DMS114 treated with DMSO at 0.1 percent for 48 hours (cell line): ENCODE data around the gene C3orf80.
"Not testable (repeated sequence)": the region's sequence is repeated elsewhere in the genome, so short reads cannot be mapped to it uniquely, and the experiment has no call there.

Source experiments
- DNase-seq: peaks from one replicate; lab custom pipeline; 2025; ENCODE audit not compliant: unreplicated experiment; lab: John Stamatoyannopoulos, UW

Gene C3orf80

DNA sequence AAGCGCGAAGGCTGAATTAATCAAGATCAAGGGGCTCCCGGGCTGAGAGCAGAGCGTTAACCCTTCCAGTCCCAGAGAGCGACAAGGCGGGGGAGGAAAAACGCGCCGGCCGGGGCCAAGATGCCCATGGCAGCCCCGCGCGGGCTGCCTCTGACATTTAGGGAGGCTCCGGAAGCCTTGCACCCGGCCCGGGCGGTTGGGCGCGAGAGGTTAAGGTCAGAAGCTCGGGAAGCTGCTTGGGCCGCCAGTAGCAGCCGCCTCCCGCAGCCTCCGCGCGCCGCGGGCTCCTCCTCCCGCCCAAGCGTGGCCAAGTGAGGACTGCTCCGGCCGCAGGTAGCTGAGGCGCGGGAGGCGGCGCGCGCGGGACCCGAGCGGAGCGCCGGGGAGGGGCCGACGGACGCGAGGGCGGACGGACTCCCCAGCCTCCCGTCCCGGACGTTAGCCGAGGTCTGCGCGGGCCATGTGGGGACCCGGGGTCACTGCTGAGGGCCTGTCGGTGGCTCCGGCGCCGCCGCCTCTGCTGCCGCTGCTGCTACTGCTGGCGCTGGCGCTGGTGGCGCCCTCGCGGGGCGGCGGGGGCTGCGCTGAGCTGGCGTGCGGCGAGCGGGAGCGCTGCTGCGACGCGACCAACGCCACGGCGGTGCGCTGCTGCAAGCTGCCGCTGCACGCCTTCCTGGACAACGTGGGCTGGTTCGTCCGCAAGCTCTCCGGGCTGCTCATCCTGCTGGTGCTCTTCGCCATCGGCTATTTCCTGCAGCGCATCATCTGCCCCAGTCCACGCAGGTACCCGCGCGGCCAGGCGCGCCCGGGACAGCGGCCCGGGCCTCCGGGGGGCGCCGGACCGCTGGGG is at the start of gene C3orf80:
TSS of gene C3orf80 (plus strand) at position 247 of the 850 bp plus-strand sequence. CDS start at position 461, 214 bp downstream.
- DNase-seq = no peak

GRCh38 chr3:160176923-160177322 is 48.3 kb upstream of the C3orf80 start:
- DNase-seq = no peak

GRCh38 chr3:160178661-160179060 is 46.6 kb upstream of the C3orf80 start:
- DNase-seq = not testable (repeated sequence)

DNA sequence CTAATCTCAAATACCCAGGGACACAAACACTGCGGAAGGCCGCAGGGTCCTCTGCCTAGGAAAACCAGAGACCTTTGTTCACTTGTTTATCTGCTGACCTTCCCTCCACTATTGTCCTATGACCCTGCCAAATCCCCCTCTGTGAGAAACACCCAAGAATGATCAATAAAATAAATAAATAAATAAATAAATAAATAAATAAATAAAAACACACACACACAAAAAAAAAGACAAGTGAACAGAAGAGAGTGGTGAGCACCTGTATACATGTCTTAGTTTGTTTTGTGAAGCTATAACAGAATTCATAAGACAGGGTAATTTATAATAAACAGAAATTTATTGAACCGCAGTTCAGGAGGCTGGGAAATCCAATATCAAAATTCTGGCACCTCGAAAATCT is 45.8 kb upstream of the C3orf80 start:
- DNase-seq = not testable (repeated sequence)

GRCh38 chr3:160179906-160180305 is 45.3 kb upstream of the C3orf80 start:
- no peak for DNase-seq

GRCh38 chr3:160180581-160181216 is 44.5 kb upstream of the C3orf80 start:
- DNase-seq = no peak

DNA sequence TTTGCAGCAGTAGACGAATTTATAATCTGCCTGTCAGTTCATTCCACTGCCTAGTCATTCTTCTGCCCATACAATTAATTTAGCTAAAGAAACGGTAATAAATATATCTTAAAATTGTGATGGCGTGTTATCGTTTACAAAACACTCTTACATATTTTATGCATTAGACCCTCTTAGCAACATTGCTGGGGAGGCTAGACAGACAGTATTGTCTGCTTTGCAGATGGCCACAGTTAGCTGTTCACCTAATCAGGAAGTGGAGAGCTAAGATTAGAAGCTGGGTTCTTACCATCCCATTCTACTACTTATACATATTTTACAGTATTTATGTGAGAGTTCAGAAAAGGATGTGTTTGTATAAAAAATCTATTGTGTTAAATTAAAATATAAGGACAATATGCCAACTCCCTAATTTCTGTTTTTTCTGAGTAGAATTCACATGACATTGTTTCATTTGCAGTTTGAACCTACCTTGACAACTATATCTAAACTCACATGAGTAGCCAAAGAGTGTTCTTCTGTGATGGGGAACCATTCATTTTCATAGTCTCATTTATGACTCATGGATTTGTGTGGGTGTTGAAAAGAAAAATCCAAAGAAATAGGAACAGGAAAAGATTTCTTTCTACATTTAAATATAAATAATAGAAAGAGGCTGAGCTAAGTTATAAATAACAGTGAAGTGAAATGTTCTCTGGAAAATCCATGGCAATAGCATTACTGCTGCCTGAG is 41.7 kb upstream of the C3orf80 start:
- no peak for DNase-seq

DNA sequence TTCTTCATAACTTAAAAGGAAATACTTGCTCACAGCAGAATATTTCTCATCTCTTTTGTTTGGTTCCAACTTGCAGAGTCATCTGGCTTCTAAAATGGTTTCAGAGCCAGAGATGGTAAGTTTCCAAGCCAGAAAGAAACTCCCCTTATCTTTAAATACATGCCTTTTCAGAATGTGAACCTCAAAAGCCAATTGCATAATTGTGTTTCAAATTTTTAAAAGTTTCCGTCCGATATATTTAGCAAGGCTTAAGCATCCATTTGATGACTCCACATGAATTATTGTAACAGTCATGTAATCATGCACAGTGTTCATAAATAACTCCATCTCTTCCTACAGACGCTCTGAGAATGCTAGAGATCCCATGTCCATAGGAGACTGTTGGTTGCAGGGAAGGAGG is 40.6 kb upstream of the C3orf80 start:
- DNase-seq = no peak

DNA sequence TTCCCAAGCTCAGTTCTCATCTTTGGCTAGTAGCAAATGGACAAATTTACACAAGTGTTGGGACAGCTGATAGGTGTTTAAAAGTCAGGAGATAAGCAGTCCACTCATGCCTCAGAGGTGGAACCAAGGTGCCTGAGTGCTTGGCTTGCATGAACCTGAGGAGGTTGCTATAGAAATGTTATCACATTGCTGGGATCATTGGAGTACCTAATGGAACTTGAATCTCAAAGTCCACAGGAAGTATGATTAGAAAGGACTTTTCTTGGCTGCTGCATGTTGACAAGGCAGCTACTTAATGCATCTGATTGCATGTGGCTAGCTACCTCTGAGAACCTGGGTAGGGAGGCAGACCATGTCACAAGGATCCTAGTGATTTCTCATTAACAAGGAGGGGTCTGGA is 39.5 kb upstream of the C3orf80 start:
- no peak for DNase-seq

GRCh38 chr3:160187288-160187687 is 37.9 kb upstream of the C3orf80 start:
- no peak for DNase-seq

DNA sequence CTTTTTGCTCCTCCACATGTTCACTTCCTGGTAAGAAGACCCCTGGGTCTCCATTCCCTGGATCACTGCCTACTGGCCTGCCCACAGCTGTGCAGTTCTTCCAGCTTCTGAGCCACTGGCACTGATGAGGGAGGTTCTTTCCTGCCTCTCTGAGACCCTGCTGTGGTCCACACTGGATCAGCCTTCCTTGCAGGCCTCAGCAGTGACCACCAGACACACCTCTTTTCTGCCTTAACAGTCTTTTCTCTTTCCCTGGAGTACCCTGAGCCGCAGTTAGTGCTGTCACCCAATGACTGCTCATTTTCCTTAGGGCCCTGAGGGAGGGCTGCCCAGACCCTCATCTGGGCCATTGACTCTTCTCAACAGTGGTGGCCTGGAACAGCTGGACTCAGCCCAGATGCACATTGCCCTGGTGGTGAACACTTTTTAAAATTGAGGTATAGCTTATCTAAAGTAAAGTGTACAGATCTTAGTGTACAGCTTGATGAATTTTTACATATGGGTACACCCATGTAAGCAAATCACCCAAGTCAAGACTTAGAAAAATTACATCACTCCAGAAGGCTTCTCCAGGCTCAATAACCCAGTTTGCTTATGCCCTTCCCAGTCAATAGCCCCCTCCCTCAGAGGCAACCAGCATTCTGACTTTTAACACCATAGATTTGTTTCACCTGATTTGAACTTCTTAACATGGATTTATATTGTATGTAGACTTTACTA is 32.8 kb upstream of the C3orf80 start:
- DNase-seq = no peak

GRCh38 chr3:160193644-160194192 is 31.5 kb upstream of the C3orf80 start:
- no peak for DNase-seq

GRCh38 chr3:160194438-160194837 is 30.8 kb upstream of the C3orf80 start:
- no peak for DNase-seq

DNA sequence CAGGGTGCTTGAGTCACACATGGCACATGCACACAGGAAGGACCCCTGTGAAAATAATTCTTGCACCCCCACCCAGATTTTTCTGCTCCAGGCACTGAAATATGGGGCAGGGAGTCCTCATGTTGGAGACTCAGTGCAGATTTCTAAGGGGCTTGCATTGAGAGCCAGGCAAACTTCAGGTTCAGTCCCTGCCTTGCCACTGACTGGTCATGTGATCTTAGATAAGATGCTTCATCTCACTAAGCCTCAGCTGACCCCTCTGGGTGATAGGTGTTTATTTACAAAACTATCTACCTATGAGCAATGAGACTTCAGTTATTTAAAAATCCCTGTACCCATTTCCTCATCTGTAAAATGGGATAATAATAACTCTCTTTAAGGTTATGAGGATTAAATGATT is 30.1 kb upstream of the C3orf80 start:
- no peak for DNase-seq

DNA sequence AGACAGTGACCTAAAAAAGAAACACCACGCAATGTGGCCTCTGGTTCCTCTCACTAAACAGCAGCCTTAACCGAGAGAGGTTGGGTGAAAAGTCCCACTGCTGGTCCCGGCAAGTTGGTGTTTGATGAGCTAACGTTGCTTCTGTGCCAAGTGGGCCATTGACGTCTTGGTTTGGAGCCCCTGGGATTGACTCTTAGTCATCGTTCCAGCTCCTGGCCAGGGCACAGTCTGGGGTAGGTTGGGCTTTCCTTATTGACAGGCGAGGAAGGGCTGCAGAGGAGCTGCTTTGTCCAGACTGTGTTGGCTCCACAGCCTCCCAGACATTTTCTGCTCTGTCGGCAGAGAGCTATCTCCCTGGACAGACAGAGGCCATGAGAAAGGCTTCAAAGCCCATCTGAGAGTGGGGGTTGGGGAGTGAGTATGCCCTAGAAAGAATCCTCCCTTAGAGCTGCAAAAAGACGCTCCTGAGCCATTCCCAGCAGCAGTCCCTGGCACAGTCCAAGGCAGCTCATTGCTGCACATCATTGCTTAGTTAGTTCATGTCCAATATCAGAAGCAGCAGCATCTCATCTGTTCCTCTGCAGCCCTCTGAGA is 28.6 kb upstream of the C3orf80 start:
- DNase-seq = no peak

- no peak for DNase-seq
Measured at GRCh38 chr3:160199108-160199507, 26.1 kb upstream of the C3orf80 start.

- DNase-seq = no peak
Measured at GRCh38 chr3:160200353-160200752, 24.9 kb upstream of the C3orf80 start.

DNA sequence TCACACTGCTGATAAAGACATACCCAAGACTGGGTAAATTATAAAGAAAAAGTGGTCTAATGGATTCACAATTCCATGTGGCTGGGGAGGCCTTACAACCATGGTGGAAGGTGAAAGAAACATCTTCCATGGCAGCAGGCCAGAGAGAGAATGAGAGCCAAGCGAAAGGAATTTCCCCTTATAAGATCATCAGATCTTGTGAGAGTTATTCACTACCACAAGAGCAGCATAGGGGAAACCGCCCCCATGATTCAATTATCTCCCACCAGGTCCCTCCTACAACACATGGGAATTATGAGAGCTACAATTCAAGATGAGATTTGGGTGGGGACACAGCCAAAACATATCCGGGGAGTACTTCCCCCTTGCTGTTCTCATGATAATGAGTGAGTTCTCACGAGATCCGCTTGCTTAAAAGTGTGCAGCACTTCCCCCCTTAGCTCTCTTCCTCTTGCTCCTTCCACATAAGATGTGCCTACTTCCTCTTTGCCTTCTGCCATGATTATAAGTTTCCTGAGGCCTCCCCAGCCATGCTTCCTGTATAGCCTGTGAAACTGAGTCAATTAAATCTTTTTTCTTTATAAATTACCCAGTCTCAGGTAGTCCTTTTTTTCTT is 20.7 kb upstream of the C3orf80 start:
- DNase-seq = not testable (repeated sequence)

GRCh38 chr3:160205606-160206005 is 19.6 kb upstream of the C3orf80 start:
- DNase-seq = no peak

GRCh38 chr3:160210341-160210740 is 14.9 kb upstream of the C3orf80 start:
- DNase-seq = no peak
